ENCODE measurements around the gene HSPB1.
A peak's percentile ranks its signal among the peaks of the same experiment; 100 is the strongest.

Gene HSPB1

GRCh38 chr7:76272142-76272541 is 30.3 kb upstream of the HSPB1 start:
- TF ChIP-seq CTCF (IDR thresholded peaks at IDR 0.05; ENCODE audit: extremely low read depth, missing control alignments) = no peak
- no peak for DNase-seq (ENCODE audit: low spot score)

GRCh38 chr7:76272851-76273497 is 29.5 kb upstream of the HSPB1 start:
- TF ChIP-seq CTCF (IDR thresholded peaks at IDR 0.05; ENCODE audit: extremely low read depth, missing control alignments) = no peak
- peak; percentile 78 for DNase-seq (ENCODE audit: low spot score)

DNA sequence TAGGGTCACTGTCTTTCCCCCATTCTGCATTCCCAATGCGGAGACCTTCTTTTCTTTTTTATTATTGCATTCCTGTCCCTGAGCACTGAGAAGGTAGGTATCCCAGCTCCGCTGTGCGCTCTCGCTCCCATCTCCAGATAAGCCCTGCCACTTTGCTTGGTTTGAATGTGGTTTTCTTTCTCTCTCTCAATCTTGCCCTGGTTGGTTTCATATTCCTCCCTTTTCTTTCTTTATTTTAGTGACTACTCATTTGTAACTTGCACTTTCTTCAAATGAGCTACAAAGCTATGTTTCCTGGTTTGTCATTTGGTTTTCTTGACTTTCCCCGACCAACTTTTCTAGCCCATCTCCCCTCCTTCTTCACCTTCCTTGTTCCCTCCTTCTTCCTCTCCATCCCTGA is 29.0 kb upstream of the HSPB1 start:
- DNase-seq (ENCODE audit: low spot score) = peak; percentile 42
- no peak for TF ChIP-seq CTCF (IDR thresholded peaks at IDR 0.05; ENCODE audit: extremely low read depth, missing control alignments)

DNA sequence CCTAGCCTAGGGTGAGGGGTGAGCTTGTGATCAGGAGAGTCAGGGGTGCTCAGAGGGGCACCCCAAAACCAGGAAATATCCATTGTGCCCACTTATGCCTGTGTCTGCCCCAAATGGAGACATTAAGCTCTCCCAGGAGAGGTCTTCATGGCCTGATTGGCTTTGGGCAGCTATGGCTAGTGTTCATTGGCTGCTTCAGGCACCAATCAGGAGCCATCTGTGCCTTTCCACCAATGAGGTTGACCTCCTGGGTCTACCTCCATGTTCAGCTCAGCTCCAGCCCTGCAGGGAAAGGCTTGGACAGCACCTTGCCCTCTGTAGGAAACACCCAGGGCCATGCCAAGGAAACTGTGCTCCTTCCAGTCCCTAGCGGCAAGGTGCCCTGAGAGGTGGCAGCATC is 23.9 kb upstream of the HSPB1 start:
- no peak for TF ChIP-seq CTCF (IDR thresholded peaks at IDR 0.05; ENCODE audit: extremely low read depth, missing control alignments)
- DNase-seq (ENCODE audit: low spot score) = no peak

GRCh38 chr7:76280408-76280807 is 22.1 kb upstream of the HSPB1 start:
- DNase-seq (ENCODE audit: low spot score) = peak; percentile 18
- TF ChIP-seq CTCF (IDR thresholded peaks at IDR 0.05; ENCODE audit: extremely low read depth, missing control alignments) = no peak

- TF ChIP-seq CTCF (IDR thresholded peaks at IDR 0.05; ENCODE audit: extremely low read depth, missing control alignments) = no peak
- peak; percentile 56 for DNase-seq (ENCODE audit: low spot score)
These were observed 21.3 kb upstream of the HSPB1 start for GRCh38 chr7:76281006-76281705.

DNA sequence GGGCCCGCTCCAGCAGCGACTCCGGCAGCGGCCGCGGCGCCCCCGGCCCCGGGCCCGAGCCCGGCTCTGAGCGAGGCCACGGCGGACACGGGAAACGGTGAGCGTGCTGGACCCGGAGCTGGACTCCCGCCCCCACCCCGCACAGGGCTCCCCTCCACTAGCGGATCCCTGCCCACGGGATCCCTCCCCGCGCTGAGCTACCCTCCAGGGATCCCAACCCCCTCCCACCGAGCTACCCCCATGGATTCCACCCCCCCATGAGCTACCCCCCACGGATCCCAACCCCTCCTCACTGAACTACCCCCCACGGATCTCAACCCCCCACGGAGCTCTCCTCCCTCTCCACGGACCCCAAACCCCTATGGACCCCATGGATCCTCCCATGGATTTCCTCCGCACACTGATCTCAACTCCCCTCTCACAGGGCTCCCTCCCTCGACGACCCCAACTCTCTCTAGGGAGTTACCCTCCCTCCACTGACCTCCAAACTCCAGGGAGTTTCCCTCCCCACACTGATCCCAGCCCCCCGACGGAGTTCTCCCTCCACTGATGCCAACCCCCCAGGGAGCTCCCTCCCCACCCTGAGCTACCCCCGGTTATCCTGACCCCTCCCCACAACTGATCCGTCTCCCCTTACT is 20.6 kb upstream of the HSPB1 start:
- DNase-seq (ENCODE audit: low spot score) = peak; percentile 36
- no peak for TF ChIP-seq CTCF (IDR thresholded peaks at IDR 0.05; ENCODE audit: extremely low read depth, missing control alignments)
